Neural cell (in vitro differentiated cells): ENCODE results near the gene TBX4. TPM values are rescaled to one million over a fixed set of nuclear protein-coding genes. Genes with fewer than 3 reads are reported as not detected.

Source experiments
- H2AFZ ChIP-seq: fragments of 200-600, 300-800 bp; sonication (generic), shearing (Covaris generic); 2 replicates; pipeline ENCODE4 v1.6.0; 2014; ENCODE audit warnings: low read depth, mild to moderate bottlenecking, antibody characterized with exemption, low read length, moderate library complexity
- H3F3A ChIP-seq: fragments of 200-600 bp; shearing (Covaris generic); 2 replicates; pipeline ENCODE4 v1.6.1; 2016; ENCODE audit warnings: mild to moderate bottlenecking, moderate library complexity, mixed read lengths, antibody characterized with exemption, low read length; ENCODE audit not compliant: insufficient read depth, poor library complexity, severe bottlenecking
- H3K27ac ChIP-seq: fragments of 200-600, 300-800 bp; sonication (generic), shearing (Covaris generic); 2 replicates; pipeline ENCODE4 v1.5.1; 2014; ENCODE audit warnings: mild to moderate bottlenecking, low read length, moderate library complexity
- H3K27me3 ChIP-seq: fragments of 300-800, 200-600 bp; sonication (generic), shearing (Covaris generic); 2 replicates; pipeline ENCODE4 v1.6.0; 2014; ENCODE audit warnings: mild to moderate bottlenecking, low read depth, low read length, moderate library complexity; ENCODE audit not compliant: insufficient read depth
- H3K36me3 ChIP-seq: fragments of 300-800, 200-600 bp; sonication (generic), shearing (Covaris generic); 2 replicates; pipeline ENCODE4 v1.5.1; 2014; ENCODE audit warnings: mild to moderate bottlenecking, antibody characterized with exemption, low read length, moderate library complexity; ENCODE audit not compliant: insufficient read depth
- H3K4me2 ChIP-seq: fragments of 300-800, 200-600 bp; sonication (generic), shearing (Covaris generic); 2 replicates; pipeline ENCODE4 v1.6.0; 2014; ENCODE audit warnings: mild to moderate bottlenecking, low read length
- H3K4me3 ChIP-seq: fragments of 300-800, 200-600 bp; sonication (generic), shearing (Covaris generic); 2 replicates; pipeline ENCODE4 v1.5.1; 2014; ENCODE audit warnings: mild to moderate bottlenecking, low read length, moderate library complexity
- H3K79me2 ChIP-seq: fragments of 200-600 bp; shearing (Covaris generic); replicated peaks from 2 replicates; pipeline ENCODE4 v1.6.0; 2014; ENCODE audit warnings: mild to moderate bottlenecking, low read length, moderate library complexity; ENCODE audit not compliant: insufficient read depth
- H3K9ac ChIP-seq: fragments of 300-800, 200-600 bp; sonication (generic), shearing (Covaris generic); 2 replicates; pipeline ENCODE4 v1.6.1; 2016; ENCODE audit warnings: mild to moderate bottlenecking, low read length, mixed read lengths
- H3K9me2 ChIP-seq: fragments of 200-600 bp; shearing (Covaris generic); 2 replicates; pipeline ENCODE4 v1.6.1; 2016; ENCODE audit warnings: mild to moderate bottlenecking, low read length, mixed read lengths; ENCODE audit not compliant: insufficient read depth
- H3K9me3 ChIP-seq: fragments of 200-600, 300-800 bp; sonication (generic), shearing (Covaris generic); 2 replicates; pipeline ENCODE4 v1.6.1; 2016; ENCODE audit warnings: mild to moderate bottlenecking, mixed run types, low read length, moderate library complexity, mixed read lengths
- H4K20me1 ChIP-seq: fragments of 200-600 bp; shearing (Covaris generic); 2 replicates; pipeline ENCODE4 v1.6.1; 2016; ENCODE audit warnings: mild to moderate bottlenecking, mixed run types; ENCODE audit not compliant: insufficient read depth
- CTCF ChIP-seq: fragments of 450-650 bp; IDR thresholded peaks from 2 replicates; pipeline ENCODE4 v1.5.1; 2014; ENCODE audit warnings: antibody characterized with exemption, mild to moderate bottlenecking, moderate library complexity; ENCODE audit not compliant: poor library complexity, severe bottlenecking
- EP300 ChIP-seq: fragments of 450-650 bp; conservative IDR thresholded peaks from 2 replicates; pipeline ENCODE4 v1.6.1; 2014; ENCODE audit warnings: antibody characterized with exemption, mild to moderate bottlenecking, moderate library complexity; ENCODE audit not compliant: poor library complexity, severe bottlenecking
- EZH2 ChIP-seq: fragments of 200-600, 300-800 bp; shearing (Covaris generic), sonication (generic); IDR thresholded peaks from 2 replicates; pipeline ENCODE4 v1.6.1; 2014; ENCODE audit warnings: antibody characterized with exemption, low read length, borderline replicate concordance, mild to moderate bottlenecking; ENCODE audit not compliant: insufficient read depth, poor library complexity, severe bottlenecking
- MXI1 ChIP-seq: fragments of 450-650 bp; conservative IDR thresholded peaks from 2 replicates; pipeline ENCODE4 v1.6.1; 2014; ENCODE audit warnings: antibody characterized with exemption, mild to moderate bottlenecking; ENCODE audit not compliant: poor library complexity, severe bottlenecking
- POLR2AphosphoS5 ChIP-seq: IDR thresholded peaks from 2 replicates; pipeline ENCODE4 v1.6.1; 2012
- RAD21 ChIP-seq: fragments of 450-650 bp; conservative IDR thresholded peaks from 2 replicates; pipeline ENCODE4 v1.6.1; 2014; ENCODE audit warnings: antibody characterized with exemption, mild to moderate bottlenecking, moderate library complexity
- REST ChIP-seq: IDR thresholded peaks from 2 replicates; pipeline ENCODE4 v1.6.1; 2012; ENCODE audit warnings: borderline replicate concordance
- SMC3 ChIP-seq: fragments of 450-650 bp; conservative IDR thresholded peaks from 2 replicates; pipeline ENCODE4 v1.6.1; 2014; ENCODE audit warnings: antibody characterized with exemption, mild to moderate bottlenecking, moderate library complexity; ENCODE audit not compliant: poor library complexity
- TAF1 ChIP-seq: IDR thresholded peaks from 2 replicates; pipeline ENCODE4 v1.6.1; 2012; ENCODE audit warnings: low read depth
- polyA plus RNA-seq: library from polyadenylated mRNA; depleted of rRNA; stranded (reverse); fragments of >200 nt; gene quantifications from 2 replicates; pipeline ENCODE4 v1.2.3, GENCODE V29; 2014

Gene TBX4
- polyA plus RNA-seq, 1 donor from 2014 or later = not detected

- H3K27ac ChIP-seq = no peak overlapping the region
- H3K4me2 ChIP-seq = no peak overlapping the region
- no peak overlapping the region for H3K9ac ChIP-seq
- H3K27me3 ChIP-seq = peaks cover 98% of the 10 kb centered on the region
- H3F3A ChIP-seq = no peaks in the 10 kb centered on the region
- H3K36me3 ChIP-seq = no peaks in the 10 kb centered on the region
- H4K20me1 ChIP-seq = no peaks in the 10 kb centered on the region
- no peak overlapping the region for H2AFZ ChIP-seq
- no peaks in the 10 kb centered on the region for H3K79me2 ChIP-seq
- no peaks in the 10 kb centered on the region for H3K9me3 ChIP-seq
- H3K4me3 ChIP-seq = no peak overlapping the region
- H3K9me2 ChIP-seq = no peaks in the 10 kb centered on the region
- TF ChIP-seq TAF1 = no peak
- no peak for TF ChIP-seq REST
- no peak for TF ChIP-seq EP300
- no peak for TF ChIP-seq CTCF
- TF ChIP-seq SMC3 = no peak
- TF ChIP-seq MXI1 = no peak
- TF ChIP-seq POLR2AphosphoS5 = peak; percentile 76
- no peak for TF ChIP-seq EZH2
- TF ChIP-seq RAD21 = no peak
These were observed 1.6 kb downstream of the TBX4 start for GRCh38 chr17:61453566-61454380.

- H3K27ac ChIP-seq = no peak overlapping the region
- H3K4me3 ChIP-seq = peak overlapping the region; percentile 23
- no peaks in the 10 kb centered on the region for H3F3A ChIP-seq
- no peak overlapping the region for H2AFZ ChIP-seq
- no peaks in the 10 kb centered on the region for H3K9me2 ChIP-seq
- no peak overlapping the region for H3K9ac ChIP-seq
- no peaks in the 10 kb centered on the region for H3K79me2 ChIP-seq
- H3K36me3 ChIP-seq = no peaks in the 10 kb centered on the region
- H3K27me3 ChIP-seq = peaks cover 100% of the 10 kb centered on the region
- TF ChIP-seq RAD21 (no peak), EZH2 (peak; percentile 92), EP300 (no peak), REST (no peak), POLR2AphosphoS5 (no peak), SMC3 (no peak), TAF1 (no peak)
- no peaks in the 10 kb centered on the region for H3K9me3 ChIP-seq
- H3K4me2 ChIP-seq = no peak overlapping the region
- H4K20me1 ChIP-seq = no peaks in the 10 kb centered on the region
These were observed 2.4 kb downstream of the TBX4 start for GRCh38 chr17:61454381-61455323.
